ENCODE results near the gene PCDHGC5. TPM values are rescaled to one million over a fixed set of nuclear protein-coding genes. Genes with fewer than 3 reads are reported as not detected.

PCDHGC5 gene
- total RNA-seq, result not detected in 2 replicates

DNA sequence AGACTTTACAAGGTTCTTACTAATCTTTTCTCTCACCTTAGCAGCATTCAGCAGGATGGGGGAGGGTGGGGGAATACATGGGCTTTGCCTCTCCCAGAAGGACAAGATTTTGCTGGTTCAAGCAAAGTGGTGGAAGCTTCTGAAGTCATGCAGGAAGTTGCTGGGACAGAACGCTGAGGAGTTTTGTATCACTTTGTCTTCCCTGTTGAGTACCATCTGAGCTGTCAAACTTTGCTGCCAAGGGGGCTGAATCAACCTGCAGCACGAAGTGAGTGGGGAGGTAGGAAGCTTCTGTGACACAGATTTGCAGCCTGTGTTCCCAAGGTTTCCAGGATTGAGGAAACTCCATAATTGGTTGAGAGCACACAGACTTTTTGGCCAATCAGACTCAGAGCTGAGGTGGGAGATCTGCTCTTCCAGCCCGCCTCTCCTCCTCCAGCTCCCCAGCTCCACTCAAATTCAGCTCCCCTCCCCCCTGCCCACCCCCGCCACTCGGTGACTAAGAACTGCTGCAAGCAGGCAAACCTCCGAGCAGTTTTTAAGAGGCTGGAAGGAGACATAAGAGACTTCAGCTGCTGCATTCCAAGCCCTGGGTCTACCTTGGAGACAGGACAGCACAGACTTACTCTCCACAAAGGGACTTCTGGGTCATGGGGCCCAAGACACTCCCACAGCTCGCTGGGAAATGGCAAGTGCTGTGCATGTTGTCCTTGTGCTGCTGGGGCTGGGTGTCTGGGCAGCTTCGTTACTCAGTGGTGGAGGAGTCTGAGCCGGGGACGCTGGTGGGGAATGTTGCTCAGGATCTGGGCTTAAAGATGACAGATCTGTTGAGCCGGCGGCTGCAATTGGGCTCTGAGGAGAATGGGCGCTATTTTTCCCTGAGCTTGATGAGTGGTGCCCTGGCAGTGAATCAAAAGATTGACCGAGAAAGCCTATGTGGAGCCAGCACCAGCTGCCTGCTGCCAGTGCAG lies at the start of gene PCDHGC5:
Gene PCDHGC5, plus strand, starts transcription at position 491 of the 971 bp plus-strand sequence. Its CDS starts 160 bp downstream, at position 651.
- intact Hi-C loops (cut with micrococcal nuclease), result no loop called here
- Mint-ChIP-seq H3K27ac (no peak within 1 kb of the TSS), H3K9me3 (no peaks in the 10 kb centered on the region), H3K27me3 (ENCODE audit: insufficient read depth) (peaks cover 48% of the 10 kb centered on the region), H3K4me3 (no peak within 1 kb of the TSS), H3K36me3 (ENCODE audit: low read depth) (no peaks in the 10 kb centered on the region), H3K4me1 (ENCODE audit: low read depth) (no peaks in the 10 kb centered on the region)
- no peak for DNase-seq (ENCODE audit: low spot score)

DNA sequence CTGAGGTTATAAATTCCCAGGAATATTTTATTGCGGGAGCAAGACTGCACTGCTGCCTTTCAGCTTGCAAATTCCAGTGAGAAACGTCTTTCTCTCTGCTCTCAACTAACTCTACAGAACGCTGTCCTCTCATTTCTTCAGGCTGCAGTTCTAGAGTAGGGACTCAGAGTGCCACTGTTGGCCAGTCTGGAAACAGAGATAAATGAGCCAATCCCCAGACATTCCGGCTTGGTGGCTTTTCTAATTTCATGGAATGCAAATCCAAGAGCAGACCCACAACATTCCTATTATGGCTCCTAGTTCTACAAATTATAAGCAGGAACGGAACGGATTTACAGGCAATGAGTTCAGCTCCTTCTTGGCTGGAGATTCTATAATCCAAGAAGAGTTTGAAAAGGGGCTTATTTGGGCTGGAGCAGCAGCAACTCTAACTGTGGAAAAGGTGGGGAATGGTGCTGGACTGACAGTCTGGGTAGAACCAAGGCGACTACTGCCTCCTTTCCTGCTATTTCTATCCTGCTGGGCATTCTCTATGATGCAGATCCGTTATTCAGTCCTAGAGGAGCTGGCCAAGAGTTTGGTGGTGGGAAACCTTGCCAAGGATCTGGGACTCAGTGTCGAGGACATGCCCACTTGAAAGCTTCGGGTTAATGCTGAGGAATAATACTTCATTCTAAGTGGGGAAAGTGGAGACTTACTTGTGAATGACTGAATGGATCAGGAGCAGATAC lies 49.3 kb upstream of the PCDHGC5 start:
- H3K27ac Mint-ChIP-seq, result no peak overlapping the region
- no peak overlapping the region for H3K4me3 Mint-ChIP-seq
- H3K36me3 Mint-ChIP-seq (ENCODE audit: low read depth), result no peaks in the 10 kb centered on the region
- intact Hi-C loops (cut with micrococcal nuclease), result no loop called here
- no peak for DNase-seq (ENCODE audit: low spot score)
- peaks cover 6% of the 10 kb centered on the region for H3K27me3 Mint-ChIP-seq (ENCODE audit: insufficient read depth)
- H3K9me3 Mint-ChIP-seq, result peaks cover 3% of the 10 kb centered on the region
- no peaks in the 10 kb centered on the region for H3K4me1 Mint-ChIP-seq (ENCODE audit: low read depth)

DNA sequence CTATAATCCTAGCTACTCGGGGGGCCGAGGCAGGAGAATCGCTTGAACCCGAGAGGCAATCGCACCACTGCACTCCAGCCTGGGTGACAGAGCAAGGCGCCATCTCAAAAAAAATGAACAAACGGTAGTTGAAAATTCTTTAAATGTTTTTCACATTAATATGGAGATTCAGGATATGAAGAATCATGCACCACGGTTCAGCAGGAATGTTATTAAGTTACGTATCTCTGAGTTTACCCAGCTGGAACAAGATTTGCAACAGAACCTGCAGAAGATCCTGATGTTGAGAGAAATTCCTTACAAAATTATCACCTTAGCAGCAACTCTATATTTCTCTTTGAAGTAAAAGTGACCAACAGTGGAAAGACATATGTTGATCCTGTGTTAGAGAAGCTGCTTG lies 48.5 kb upstream of the PCDHGC5 start:
- no peaks in the 10 kb centered on the region for H3K4me1 Mint-ChIP-seq (ENCODE audit: low read depth)
- intact Hi-C loops (cut with micrococcal nuclease), result no loop called here
- H3K4me3 Mint-ChIP-seq, result no peak overlapping the region
- no peak for DNase-seq (ENCODE audit: low spot score)
- H3K27me3 Mint-ChIP-seq (ENCODE audit: insufficient read depth), result peaks cover 8% of the 10 kb centered on the region
- H3K36me3 Mint-ChIP-seq (ENCODE audit: low read depth), result no peaks in the 10 kb centered on the region
- peaks cover 3% of the 10 kb centered on the region for H3K9me3 Mint-ChIP-seq
- H3K27ac Mint-ChIP-seq, result no peak overlapping the region

DNA sequence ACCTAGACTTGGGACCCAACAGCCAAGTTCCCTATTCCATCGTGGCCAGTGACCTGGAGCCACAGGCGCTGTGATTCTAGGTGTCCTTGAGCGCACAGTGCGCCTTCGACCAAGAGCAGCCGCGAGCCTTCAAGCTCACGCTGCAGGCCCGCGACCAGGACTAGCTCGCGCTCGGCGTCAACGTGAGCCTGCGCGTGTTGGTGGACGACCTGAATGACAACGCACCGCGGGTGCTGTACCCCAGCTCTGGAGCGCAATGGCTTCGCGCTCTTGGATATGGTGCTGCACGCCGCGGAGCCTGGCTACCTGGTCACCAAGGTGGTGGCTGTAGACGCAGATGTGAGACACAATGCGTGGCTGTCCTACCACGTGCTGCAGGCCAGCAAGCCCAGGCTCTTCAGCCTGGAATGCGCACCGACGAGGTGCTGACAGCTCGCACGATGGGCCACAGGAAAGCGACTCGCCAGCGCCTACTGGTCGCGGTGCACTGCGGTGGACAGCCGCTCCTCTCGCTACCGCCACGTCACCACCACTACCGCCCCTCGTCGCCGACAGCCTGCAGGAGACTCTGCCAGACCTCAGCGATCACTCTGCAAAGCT lies 47.2 kb upstream of the PCDHGC5 start:
- Mint-ChIP-seq H3K27ac (no peak overlapping the region), H3K36me3 (ENCODE audit: low read depth) (no peaks in the 10 kb centered on the region), H3K4me3 (no peak overlapping the region), H3K27me3 (ENCODE audit: insufficient read depth) (peaks cover 4% of the 10 kb centered on the region), H3K9me3 (peaks cover 3% of the 10 kb centered on the region), H3K4me1 (ENCODE audit: low read depth) (no peaks in the 10 kb centered on the region)
- no peak for DNase-seq (ENCODE audit: low spot score)
- intact Hi-C loops (cut with micrococcal nuclease), result no loop called here

DNA sequence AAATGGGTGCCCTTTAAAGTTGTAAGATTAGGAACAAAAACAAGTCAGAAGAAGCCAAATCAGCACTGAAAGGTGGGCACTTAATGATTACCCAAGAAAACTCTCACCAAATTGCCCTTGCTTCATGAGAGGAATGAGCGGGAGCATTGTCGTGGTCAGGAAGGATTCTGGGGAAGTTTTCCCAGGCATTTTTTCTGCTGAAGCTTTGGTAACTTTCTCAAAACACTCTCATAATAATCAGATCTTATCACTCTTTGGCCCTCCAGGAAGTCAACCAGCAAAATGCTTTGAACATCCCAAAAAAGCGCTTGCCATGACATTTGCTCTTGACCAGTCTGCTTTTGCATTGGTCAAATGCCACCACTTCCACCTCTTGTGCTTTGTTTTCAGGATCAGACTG lies 23.5 kb upstream of the PCDHGC5 start:
- intact Hi-C loops (cut with micrococcal nuclease), result no loop called here
- Mint-ChIP-seq H3K4me3 (no peak overlapping the region), H3K4me1 (ENCODE audit: low read depth) (no peaks in the 10 kb centered on the region), H3K27ac (no peak overlapping the region), H3K9me3 (no peaks in the 10 kb centered on the region), H3K36me3 (ENCODE audit: low read depth) (no peaks in the 10 kb centered on the region), H3K27me3 (ENCODE audit: insufficient read depth) (peaks cover 8% of the 10 kb centered on the region)
- DNase-seq (ENCODE audit: low spot score), result no peak

DNA sequence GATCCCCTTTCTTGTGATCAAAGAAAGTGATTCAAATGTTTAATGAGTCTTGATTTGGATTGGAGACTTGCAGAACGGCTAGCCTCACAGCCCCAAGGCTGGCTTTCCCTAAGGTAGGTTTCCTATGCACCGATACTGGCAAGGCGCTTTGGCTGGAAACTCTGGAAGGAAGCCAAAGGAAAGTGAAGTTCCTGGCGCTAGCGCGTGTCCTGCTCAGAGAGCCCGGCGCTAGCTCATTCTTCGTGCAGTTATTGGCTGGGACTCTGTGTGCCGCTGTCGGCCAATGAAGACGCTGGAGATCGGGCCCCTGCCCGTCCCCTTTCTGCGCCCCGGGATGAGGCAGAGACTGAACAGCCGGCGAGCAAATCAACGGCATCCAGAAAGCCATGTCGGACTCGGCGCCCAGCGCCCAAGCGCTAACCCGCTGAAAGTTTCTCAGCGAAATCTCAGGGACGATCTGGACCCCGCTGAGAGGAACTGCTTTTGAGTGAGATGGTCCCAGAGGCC lies 13.2 kb upstream of the PCDHGC5 start, which contains the start of gene PCDHGC3:
Gene PCDHGC3, plus strand, starts transcription at position 342 of the 507 bp plus-strand sequence. Its CDS starts 151 bp downstream, at position 493.
- no peaks in the 10 kb centered on the region for H3K9me3 Mint-ChIP-seq
- peak within 1 kb of the TSS; percentile 90 for H3K4me3 Mint-ChIP-seq
- peaks cover 53% of the 10 kb centered on the region for H3K27me3 Mint-ChIP-seq (ENCODE audit: insufficient read depth)
- H3K36me3 Mint-ChIP-seq (ENCODE audit: low read depth), result no peaks in the 10 kb centered on the region
- peaks cover 16% of the 10 kb centered on the region for H3K4me1 Mint-ChIP-seq (ENCODE audit: low read depth)
- no peak within 1 kb of the TSS for H3K27ac Mint-ChIP-seq
- intact Hi-C loops (cut with micrococcal nuclease), result loop anchor here (1.0 to 5.0 kb wide), 3 partner anchors 37 to 53 kb away; partner anchors contain the start of gene PCDHGA11
- DNase-seq (ENCODE audit: low spot score), result peak; percentile 13

DNA sequence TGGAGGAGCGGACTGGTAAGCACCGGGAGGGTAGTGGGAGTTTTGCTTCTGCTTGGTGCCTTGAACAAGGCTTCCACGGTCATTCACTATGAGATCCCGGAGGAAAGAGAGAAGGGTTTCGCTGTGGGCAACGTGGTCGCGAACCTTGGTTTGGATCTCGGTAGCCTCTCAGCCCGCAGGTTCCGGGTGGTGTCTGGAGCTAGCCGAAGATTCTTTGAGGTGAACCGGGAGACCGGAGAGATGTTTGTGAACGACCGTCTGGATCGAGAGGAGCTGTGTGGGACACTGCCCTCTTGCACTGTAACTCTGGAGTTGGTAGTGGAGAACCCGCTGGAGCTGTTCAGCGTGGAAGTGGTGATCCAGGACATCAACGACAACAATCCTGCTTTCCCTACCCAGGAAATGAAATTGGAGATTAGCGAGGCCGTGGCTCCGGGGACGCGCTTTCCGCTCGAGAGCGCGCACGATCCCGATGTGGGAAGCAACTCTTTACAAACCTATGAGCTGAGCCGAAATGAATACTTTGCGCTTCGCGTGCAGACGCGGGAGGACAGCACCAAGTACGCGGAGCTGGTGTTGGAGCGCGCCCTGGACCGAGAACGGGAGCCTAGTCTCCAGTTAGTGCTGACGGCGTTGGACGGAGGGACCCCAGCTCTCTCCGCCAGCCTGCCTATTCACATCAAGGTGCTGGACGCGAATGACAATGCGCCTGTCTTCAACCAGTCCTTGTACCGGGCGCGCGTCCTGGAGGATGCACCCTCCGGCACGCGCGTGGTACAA lies 12.6 kb upstream of the PCDHGC5 start:
- no peaks in the 10 kb centered on the region for H3K9me3 Mint-ChIP-seq
- peak overlapping the region; percentile 90 for H3K4me3 Mint-ChIP-seq
- H3K4me1 Mint-ChIP-seq (ENCODE audit: low read depth), result peaks cover 16% of the 10 kb centered on the region
- no peak for DNase-seq (ENCODE audit: low spot score)
- no peaks in the 10 kb centered on the region for H3K36me3 Mint-ChIP-seq (ENCODE audit: low read depth)
- intact Hi-C loops (cut with micrococcal nuclease), result loop anchor here (1.0 to 5.0 kb wide), 2 partner anchors 48 to 54 kb away; partner anchors contain the start of gene PCDHGA11
- peaks cover 55% of the 10 kb centered on the region for H3K27me3 Mint-ChIP-seq (ENCODE audit: insufficient read depth)
- H3K27ac Mint-ChIP-seq, result no peak overlapping the region

DNA sequence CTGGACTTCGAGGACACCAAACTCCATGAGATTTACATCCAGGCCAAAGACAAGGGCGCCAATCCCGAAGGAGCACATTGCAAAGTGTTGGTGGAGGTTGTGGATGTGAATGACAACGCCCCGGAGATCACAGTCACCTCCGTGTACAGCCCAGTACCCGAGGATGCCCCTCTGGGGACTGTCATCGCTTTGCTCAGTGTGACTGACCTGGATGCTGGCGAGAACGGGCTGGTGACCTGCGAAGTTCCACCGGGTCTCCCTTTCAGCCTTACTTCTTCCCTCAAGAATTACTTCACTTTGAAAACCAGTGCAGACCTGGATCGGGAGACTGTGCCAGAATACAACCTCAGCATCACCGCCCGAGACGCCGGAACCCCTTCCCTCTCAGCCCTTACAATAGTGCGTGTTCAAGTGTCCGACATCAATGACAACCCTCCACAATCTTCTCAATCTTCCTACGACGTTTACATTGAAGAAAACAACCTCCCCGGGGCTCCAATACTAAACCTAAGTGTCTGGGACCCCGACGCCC lies 11.8 kb upstream of the PCDHGC5 start:
- DNase-seq (ENCODE audit: low spot score), result no peak
- intact Hi-C loops (cut with micrococcal nuclease), result loop anchor here (5.0 kb wide), 1 partner anchor 55 kb away; the partner anchor contains the start of gene PCDHGA11
- Mint-ChIP-seq H3K36me3 (ENCODE audit: low read depth) (no peaks in the 10 kb centered on the region), H3K4me3 (peak overlapping the region; percentile 34), H3K9me3 (no peaks in the 10 kb centered on the region), H3K27me3 (ENCODE audit: insufficient read depth) (peaks cover 58% of the 10 kb centered on the region), H3K27ac (no peak overlapping the region), H3K4me1 (ENCODE audit: low read depth) (peaks cover 16% of the 10 kb centered on the region)

DNA sequence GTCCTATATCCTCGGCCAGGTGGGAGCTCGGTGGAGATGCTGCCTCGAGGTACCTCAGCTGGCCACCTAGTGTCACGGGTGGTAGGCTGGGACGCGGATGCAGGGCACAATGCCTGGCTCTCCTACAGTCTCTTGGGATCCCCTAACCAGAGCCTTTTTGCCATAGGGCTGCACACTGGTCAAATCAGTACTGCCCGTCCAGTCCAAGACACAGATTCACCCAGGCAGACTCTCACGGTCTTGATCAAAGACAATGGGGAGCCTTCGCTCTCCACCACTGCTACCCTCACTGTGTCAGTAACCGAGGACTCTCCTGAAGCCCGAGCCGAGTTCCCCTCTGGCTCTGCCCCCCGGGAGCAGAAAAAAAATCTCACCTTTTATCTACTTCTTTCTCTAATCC lies 11.1 kb upstream of the PCDHGC5 start:
- Mint-ChIP-seq H3K27ac (no peak overlapping the region), H3K9me3 (no peaks in the 10 kb centered on the region), H3K27me3 (ENCODE audit: insufficient read depth) (peaks cover 65% of the 10 kb centered on the region), H3K4me3 (no peak overlapping the region), H3K4me1 (ENCODE audit: low read depth) (peaks cover 16% of the 10 kb centered on the region), H3K36me3 (ENCODE audit: low read depth) (no peaks in the 10 kb centered on the region)
- no peak for DNase-seq (ENCODE audit: low spot score)
- intact Hi-C loops (cut with micrococcal nuclease), result loop anchor here (5.0 kb wide), 1 partner anchor 56 kb away; the partner anchor contains the start of gene PCDHGA11

DNA sequence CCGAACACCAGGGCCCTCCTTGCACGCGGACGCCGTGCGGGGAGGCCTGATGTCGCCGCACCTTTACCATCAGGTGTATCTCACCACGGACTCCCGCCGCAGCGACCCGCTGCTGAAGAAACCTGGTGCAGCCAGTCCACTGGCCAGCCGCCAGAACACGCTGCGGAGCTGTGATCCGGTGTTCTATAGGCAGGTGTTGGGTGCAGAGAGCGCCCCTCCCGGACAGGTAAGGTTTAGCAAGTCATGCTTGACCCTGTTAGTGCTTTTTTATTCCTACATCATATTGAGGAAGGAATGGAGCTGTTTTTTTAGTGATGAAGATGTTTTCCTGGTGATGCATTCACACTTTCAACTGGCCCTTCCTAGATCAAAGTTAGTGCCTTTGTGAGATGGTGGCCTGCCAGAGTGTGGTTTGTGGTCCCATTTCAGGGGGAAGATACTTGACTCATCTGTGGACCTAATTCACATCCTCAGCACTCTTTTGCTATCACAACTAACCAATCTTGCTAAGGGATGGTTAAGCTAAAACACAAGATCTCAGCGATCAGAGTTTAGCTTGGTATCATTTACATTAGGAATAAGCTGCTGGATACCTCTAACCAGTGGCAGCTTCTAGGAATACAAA lies 10.4 kb upstream of the PCDHGC5 start:
- intact Hi-C loops (cut with micrococcal nuclease), result loop anchor here (5.0 kb wide), 1 partner anchor 56 kb away; the partner anchor contains the start of gene PCDHGA11
- Mint-ChIP-seq H3K27ac (no peak overlapping the region), H3K27me3 (ENCODE audit: insufficient read depth) (peaks cover 65% of the 10 kb centered on the region), H3K4me1 (ENCODE audit: low read depth) (peaks cover 16% of the 10 kb centered on the region), H3K9me3 (no peaks in the 10 kb centered on the region), H3K4me3 (no peak overlapping the region), H3K36me3 (ENCODE audit: low read depth) (no peaks in the 10 kb centered on the region)
- no peak for DNase-seq (ENCODE audit: low spot score)

DNA sequence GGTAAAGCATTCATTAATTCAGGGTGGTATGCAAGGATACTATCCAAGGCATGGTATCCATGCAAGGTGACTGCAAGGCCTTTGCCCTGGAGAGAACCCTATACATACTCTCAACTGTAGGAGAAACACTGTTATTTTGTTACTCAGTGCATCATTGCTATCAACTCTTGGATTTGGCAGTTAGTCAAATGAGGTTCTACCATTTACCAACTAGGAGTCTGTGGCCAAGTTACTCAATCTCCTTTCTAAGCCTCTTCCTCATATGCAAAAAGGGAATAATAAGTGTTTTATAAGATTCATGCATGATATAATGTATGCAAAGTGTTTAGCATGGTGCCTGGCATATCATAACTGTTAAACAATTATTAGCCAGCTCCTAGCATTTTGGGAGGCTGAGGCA lies 9.1 kb upstream of the PCDHGC5 start:
- peaks cover 67% of the 10 kb centered on the region for H3K27me3 Mint-ChIP-seq (ENCODE audit: insufficient read depth)
- H3K36me3 Mint-ChIP-seq (ENCODE audit: low read depth), result no peaks in the 10 kb centered on the region
- H3K27ac Mint-ChIP-seq, result no peak overlapping the region
- intact Hi-C loops (cut with micrococcal nuclease), result loop anchor here (5.0 kb wide), 1 partner anchor 57 kb away; the partner anchor contains the start of gene PCDHGA11
- no peak for DNase-seq (ENCODE audit: low spot score)
- no peak overlapping the region for H3K4me3 Mint-ChIP-seq
- H3K4me1 Mint-ChIP-seq (ENCODE audit: low read depth), result peaks cover 16% of the 10 kb centered on the region
- no peaks in the 10 kb centered on the region for H3K9me3 Mint-ChIP-seq
